Suprapubic skin (tissue), 4 donors: Measurements from ENCODE around the gene RNF212.

Experiments
- EP300 ChIP-seq: sonication (generic); formaldehyde crosslinking; IDR thresholded peaks from one replicate; pipeline ENCODE4 v1.6.1; 2017; ENCODE audit warnings: antibody characterized with exemption
- POLR2A ChIP-seq, 2 donors: fragments of 450-650 bp; IDR thresholded peaks; one replicate each; pipeline ENCODE4 v1.6.1; 2017; ENCODE audit warnings: antibody characterized with exemption in 2 of 2, mild to moderate bottlenecking in 2 of 2, moderate library complexity in 2 of 2
- POLR2AphosphoS5 ChIP-seq, 3 donors: sonication (generic); formaldehyde crosslinking; IDR thresholded peaks; one replicate each; pipeline ENCODE4 v1.6.1; 2017; ENCODE audit warnings: antibody characterized with exemption in 3 of 3
- TF ChIP-seq, protein P1 (sequence below), 2 donors: fragments of 200-600 bp in 1 of 2; fragments of 450-650 bp in 1 of 2; sonication (generic) in 1 of 2; IDR thresholded peaks; one replicate each; pipeline ENCODE4 v1.5.1; 2016 to 2019; ENCODE audit warnings: antibody characterized with exemption in 2 of 2, mild to moderate bottlenecking in 1 of 2, moderate library complexity in 1 of 2

DNA sequence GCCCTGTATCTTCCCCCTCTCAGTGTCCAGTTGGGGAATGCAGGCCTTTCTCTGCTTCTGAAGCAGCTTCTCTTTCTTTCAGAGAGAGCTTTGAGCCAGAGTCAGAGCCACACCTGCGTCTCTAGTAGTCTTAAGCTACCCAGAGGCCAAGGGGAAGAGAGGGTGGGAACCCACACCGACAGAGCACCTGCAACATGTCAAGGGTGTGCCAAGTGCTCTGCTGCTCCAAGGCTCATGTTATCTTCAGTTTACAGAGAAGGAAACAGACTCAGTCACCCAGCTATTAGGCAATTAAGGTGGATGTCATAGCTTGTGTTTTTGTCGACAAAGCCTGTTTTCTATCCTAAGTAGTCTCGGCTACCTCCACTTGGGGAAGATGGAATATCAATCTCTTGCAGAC lies 22.7 kb upstream of the RNF212 start:
- TF ChIP-seq POLR2A (IDR thresholded peaks at IDR 0.05) = no peak
- TF ChIP-seq, protein P1, sequence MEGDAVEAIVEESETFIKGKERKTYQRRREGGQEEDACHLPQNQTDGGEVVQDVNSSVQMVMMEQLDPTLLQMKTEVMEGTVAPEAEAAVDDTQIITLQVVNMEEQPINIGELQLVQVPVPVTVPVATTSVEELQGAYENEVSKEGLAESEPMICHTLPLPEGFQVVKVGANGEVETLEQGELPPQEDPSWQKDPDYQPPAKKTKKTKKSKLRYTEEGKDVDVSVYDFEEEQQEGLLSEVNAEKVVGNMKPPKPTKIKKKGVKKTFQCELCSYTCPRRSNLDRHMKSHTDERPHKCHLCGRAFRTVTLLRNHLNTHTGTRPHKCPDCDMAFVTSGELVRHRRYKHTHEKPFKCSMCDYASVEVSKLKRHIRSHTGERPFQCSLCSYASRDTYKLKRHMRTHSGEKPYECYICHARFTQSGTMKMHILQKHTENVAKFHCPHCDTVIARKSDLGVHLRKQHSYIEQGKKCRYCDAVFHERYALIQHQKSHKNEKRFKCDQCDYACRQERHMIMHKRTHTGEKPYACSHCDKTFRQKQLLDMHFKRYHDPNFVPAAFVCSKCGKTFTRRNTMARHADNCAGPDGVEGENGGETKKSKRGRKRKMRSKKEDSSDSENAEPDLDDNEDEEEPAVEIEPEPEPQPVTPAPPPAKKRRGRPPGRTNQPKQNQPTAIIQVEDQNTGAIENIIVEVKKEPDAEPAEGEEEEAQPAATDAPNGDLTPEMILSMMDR (IDR thresholded peaks at IDR 0.05) = no peak
- TF ChIP-seq POLR2AphosphoS5 (IDR thresholded peaks at IDR 0.05) = no peak
- TF ChIP-seq EP300 = no peak
